ENCODE results near the gene FLT3. TPM values are rescaled to one million over a fixed set of nuclear protein-coding genes. Genes with fewer than 3 reads are reported as not detected.

FLT3 gene
- total and polyA plus RNA-seq, 8 donors: 0.18 to 3.5 (median 1.2) TPM; not detected in 3

DNA sequence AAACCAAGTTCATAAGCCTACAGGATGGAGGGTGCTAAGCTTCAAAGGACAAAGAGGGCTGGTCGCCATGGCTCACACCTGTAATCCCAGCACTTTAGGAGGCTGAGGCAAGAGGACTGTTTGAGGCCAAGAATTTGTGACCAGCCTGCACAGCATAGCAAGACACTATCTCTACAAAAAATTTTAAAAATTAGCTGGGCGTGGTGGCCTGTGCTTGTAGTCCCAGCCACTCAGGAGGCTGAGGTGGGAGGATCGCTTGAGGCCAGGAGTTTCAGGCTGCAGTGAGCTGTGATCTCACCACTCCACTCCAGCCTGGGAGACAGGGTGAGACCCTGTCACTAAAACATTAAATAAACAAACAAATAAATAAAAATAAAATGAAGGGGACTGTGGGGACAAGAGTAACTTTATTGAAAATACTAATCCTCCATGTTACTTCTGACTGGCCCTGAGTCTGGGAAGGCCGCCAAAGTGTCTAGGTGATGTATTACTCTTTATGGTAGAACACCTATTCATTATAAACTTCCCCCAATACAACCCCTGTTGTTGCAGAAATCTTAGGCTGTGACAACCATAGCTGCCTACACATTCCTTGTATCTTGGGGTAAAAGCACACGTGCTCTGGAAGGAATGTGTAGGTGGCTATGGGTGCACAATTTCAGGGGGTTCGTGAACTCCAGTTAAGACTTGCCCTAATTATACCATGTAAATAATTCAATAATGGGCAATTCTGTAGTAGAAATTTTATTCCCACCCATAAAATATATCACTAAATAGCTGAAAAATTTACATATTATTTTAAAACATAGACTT lies 97.3 kb downstream of the FLT3 start:
- intact Hi-C loops (cut with DNase I; ENCODE audit: low total_unique reads): no loop called here
- Histone ChIP-seq H3K27ac (no peak overlapping the region), H3K27me3 (no peaks in the 10 kb centered on the region), H3K36me3 (no peaks in the 10 kb centered on the region), H3K4me3 (no peak overlapping the region), H3K9me3 (no peaks in the 10 kb centered on the region), H3K4me1 (no peaks in the 10 kb centered on the region)
- TF ChIP-seq CTCF (IDR thresholded peaks at IDR 0.05) (no peak), POLR2AphosphoS5 (IDR thresholded peaks at IDR 0.05) (no peak)
- WGBS, 5 donors: 75 to 88% (median 81%) methylated on average over 6 of the region's 6 CpGs
- peak in 1 of 2 donors; percentile 44 for DNase-seq

- intact Hi-C loops (cut with DNase I; ENCODE audit: low total_unique reads): no loop called here
- DNase-seq: no peak
- Histone ChIP-seq H3K36me3 (no peaks in the 10 kb centered on the region), H3K4me3 (no peak overlapping the region), H3K27ac (no peak overlapping the region), H3K4me1 (no peaks in the 10 kb centered on the region), H3K27me3 (no peaks in the 10 kb centered on the region), H3K9me3 (no peaks in the 10 kb centered on the region)
- TF ChIP-seq EP300 (IDR thresholded peaks at IDR 0.05): no peak
- TF ChIP-seq POLR2AphosphoS5 (IDR thresholded peaks at IDR 0.05): no peak
- TF ChIP-seq POLR2A (IDR thresholded peaks at IDR 0.05): no peak
- no peak for TF ChIP-seq CTCF (IDR thresholded peaks at IDR 0.05)
- WGBS, 5 donors: 67 to 86% (median 83%) methylated on average over 13 to 20 of the region's 20 CpGs
These were observed 98.4 kb downstream of the FLT3 start for GRCh38 chr13:28001837-28002473.

DNA sequence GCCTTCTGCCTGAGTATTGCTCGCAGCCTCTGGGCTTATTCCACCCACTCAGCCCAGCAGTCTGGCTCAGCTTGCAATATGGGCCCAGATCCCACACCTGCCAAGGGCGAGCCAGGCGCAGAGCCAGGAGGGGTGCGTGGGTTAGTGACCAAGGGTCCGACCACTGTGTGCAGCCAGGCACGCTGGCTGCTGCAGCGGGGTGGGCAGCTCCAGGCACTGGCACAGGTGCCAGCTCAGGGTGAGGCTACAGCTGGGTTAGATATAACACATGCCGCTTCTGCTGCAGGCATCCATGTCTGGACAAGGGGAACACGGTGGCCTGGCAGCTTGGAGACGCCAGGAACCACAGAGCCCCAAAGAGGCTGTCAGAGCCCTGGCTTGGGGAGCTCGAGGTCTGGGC lies 99.3 kb downstream of the FLT3 start:
- 81 to 90% (median 87%) methylated on average over 7 to 11 of the region's 11 CpGs for WGBS, 5 donors
- no peak for DNase-seq

GRCh38 chr13:28000567-28000966 lies 99.8 kb downstream of the FLT3 start:
- TF ChIP-seq POLR2A (IDR thresholded peaks at IDR 0.05) (no peak), CTCF (IDR thresholded peaks at IDR 0.05) (no peak), EP300 (IDR thresholded peaks at IDR 0.05) (no peak), POLR2AphosphoS5 (IDR thresholded peaks at IDR 0.05) (no peak)
- WGBS, 5 donors: 30 to 45% (median 33%) methylated on average over 5 of the region's 5 CpGs

More for the DNA sequence above, 99.3 kb downstream of the FLT3 start:
- intact Hi-C loops (cut with DNase I; ENCODE audit: low total_unique reads): no loop called here
- TF ChIP-seq POLR2AphosphoS5 (IDR thresholded peaks at IDR 0.05) (no peak), CTCF (IDR thresholded peaks at IDR 0.05) (no peak), POLR2A (IDR thresholded peaks at IDR 0.05) (no peak), EP300 (IDR thresholded peaks at IDR 0.05) (no peak)
- Histone ChIP-seq H3K27me3 (no peaks in the 10 kb centered on the region), H3K27ac (no peak overlapping the region), H3K9me3 (no peaks in the 10 kb centered on the region), H3K36me3 (no peaks in the 10 kb centered on the region), H3K4me1 (no peaks in the 10 kb centered on the region), H3K4me3 (no peak overlapping the region)

More at GRCh38 chr13:28000567-28000966, 99.8 kb downstream of the FLT3 start:
- H3K27me3 ChIP-seq: no peaks in the 10 kb centered on the region
- no peaks in the 10 kb centered on the region for H3K9me3 ChIP-seq
- intact Hi-C loops (cut with DNase I; ENCODE audit: low total_unique reads): no loop called here
- no peaks in the 10 kb centered on the region for H3K36me3 ChIP-seq
- no peak overlapping the region for H3K27ac ChIP-seq
- H3K4me1 ChIP-seq: no peaks in the 10 kb centered on the region
- no peak for DNase-seq
- no peak overlapping the region for H3K4me3 ChIP-seq
